Measurements from ENCODE around the gene RASSF10. TPM values are rescaled to one million over a fixed set of nuclear protein-coding genes. Genes with fewer than 3 reads are reported as not detected.

The RASSF10 gene
- under 0.01 TPM in 1 of 2 replicates, not detected in the other for total RNA-seq

GRCh38 chr11:13008625-13009475 is at the start of gene RASSF10:
Gene RASSF10, plus strand, starts transcription at chr11:13009316. Its CDS starts 261 bp downstream, at chr11:13009577.

